Pons (tissue), 1 donor: Measurements from ENCODE around the gene NTN1.

ENCODE experiments used
- DNase-seq: peaks from one replicate; pipeline ENCODE4 v3.0.0-alpha.2; 2016; ENCODE audit warnings: low spot score

The NTN1 gene

GRCh38 chr17:9006175-9006767 lies 15.0 kb upstream of the NTN1 start:
- no peak for DNase-seq

- DNase-seq, result no peak
These were observed 14.1 kb upstream of the NTN1 start for GRCh38 chr17:9007052-9007714.

- DNase-seq, result no peak
These were observed 12.2 kb upstream of the NTN1 start for GRCh38 chr17:9009096-9009495.

- no peak for DNase-seq
These were observed 11.6 kb upstream of the NTN1 start for GRCh38 chr17:9009737-9010136.

- no peak for DNase-seq
These were observed 10.3 kb upstream of the NTN1 start for GRCh38 chr17:9011001-9011400.

- DNase-seq, result no peak
These were observed 4.3 kb upstream of the NTN1 start for GRCh38 chr17:9016941-9017552.

- no peak for DNase-seq
These were observed 2.6 kb upstream of the NTN1 start for GRCh38 chr17:9018726-9019125.

- DNase-seq, result no peak
These were observed 1.1 kb upstream of the NTN1 start for GRCh38 chr17:9020096-9020823.

- DNase-seq, result no peak
These were observed 519 bp upstream of the NTN1 start for GRCh38 chr17:9020824-9021157.

- DNase-seq, result no peak
These were observed 772 bp downstream of the NTN1 start for GRCh38 chr17:9021992-9022572.

GRCh38 chr17:9022573-9023391 lies 1.5 kb downstream of the NTN1 start:
- no peak for DNase-seq

- no peak for DNase-seq
These were observed 2.3 kb downstream of the NTN1 start for GRCh38 chr17:9023392-9024218.

GRCh38 chr17:9024497-9024896 lies 3.2 kb downstream of the NTN1 start:
- DNase-seq, result no peak

GRCh38 chr17:9026741-9027140 lies 5.4 kb downstream of the NTN1 start:
- no peak for DNase-seq

GRCh38 chr17:9028202-9028987 lies 7.1 kb downstream of the NTN1 start:
- no peak for DNase-seq

- DNase-seq, result no peak
These were observed 7.8 kb downstream of the NTN1 start for GRCh38 chr17:9028988-9029570.

- no peak for DNase-seq
These were observed 10.8 kb downstream of the NTN1 start for GRCh38 chr17:9032151-9032550.

GRCh38 chr17:9032583-9032982 lies 11.3 kb downstream of the NTN1 start:
- no peak for DNase-seq

- DNase-seq, result no peak
These were observed 13.9 kb downstream of the NTN1 start for GRCh38 chr17:9035249-9035648.

- DNase-seq, result no peak
These were observed 15.0 kb downstream of the NTN1 start for GRCh38 chr17:9036336-9036735.
